Glutamatergic neuron (in vitro differentiated cells): ENCODE data around the gene WBP2. TPM values are rescaled to one million over a fixed set of nuclear protein-coding genes. Genes with fewer than 3 reads are reported as not detected.
A peak's percentile ranks its signal among the peaks of the same experiment; 100 is the strongest.

Experiments used
- DNase-seq: peaks from one replicate; pipeline ENCODE4 v3.0.0; 2022
- H3K27ac Mint-ChIP-seq: one replicate; pipeline ENCODE4 v1.8.0; 2020; ENCODE audit warnings: mild to moderate bottlenecking, mixed read lengths, inconsistent platforms; ENCODE audit not compliant: unreplicated experiment
- H3K27me3 Mint-ChIP-seq: one replicate; pipeline ENCODE4 v1.8.0; 2020; ENCODE audit warnings: mild to moderate bottlenecking, moderate library complexity, mixed read lengths, inconsistent platforms; ENCODE audit not compliant: unreplicated experiment
- H3K36me3 Mint-ChIP-seq: one replicate; pipeline ENCODE4 v1.8.0; 2020; ENCODE audit warnings: mild to moderate bottlenecking, mixed read lengths, inconsistent platforms; ENCODE audit not compliant: unreplicated experiment
- H3K4me1 Mint-ChIP-seq: one replicate; pipeline ENCODE4 v1.8.0; 2020; ENCODE audit warnings: mild to moderate bottlenecking, low read depth, mixed read lengths, inconsistent platforms; ENCODE audit not compliant: unreplicated experiment
- H3K4me3 Mint-ChIP-seq: one replicate; pipeline ENCODE4 v1.8.0; 2020; ENCODE audit warnings: mild to moderate bottlenecking, mixed read lengths, inconsistent platforms; ENCODE audit not compliant: unreplicated experiment
- H3K9me3 Mint-ChIP-seq: one replicate; pipeline ENCODE4 v1.8.0; 2020; ENCODE audit warnings: mild to moderate bottlenecking, moderate library complexity, mixed read lengths, inconsistent platforms; ENCODE audit not compliant: unreplicated experiment
- total RNA-seq: library from RNA; stranded (reverse); fragmentation: NEBNext Ultra II Directional; extraction: Animal tissue kit (Norgen Biotek cat#: 25700); gene quantifications from one replicate; pipeline ENCODE4 v1.2.1, GENCODE V29; 2021; ENCODE audit not compliant: unreplicated experiment
- TF ChIP-seq, protein P1 (sequence below): fragments of 200-600 bp; sonication (generic); IDR thresholded peaks from one replicate; pipeline ENCODE4 v1.5.0; 2021; ENCODE audit not compliant: partially characterized antibody, unreplicated experiment

Gene WBP2
- total RNA-seq, 1 donor from 2014 or later, result 111 TPM

DNA sequence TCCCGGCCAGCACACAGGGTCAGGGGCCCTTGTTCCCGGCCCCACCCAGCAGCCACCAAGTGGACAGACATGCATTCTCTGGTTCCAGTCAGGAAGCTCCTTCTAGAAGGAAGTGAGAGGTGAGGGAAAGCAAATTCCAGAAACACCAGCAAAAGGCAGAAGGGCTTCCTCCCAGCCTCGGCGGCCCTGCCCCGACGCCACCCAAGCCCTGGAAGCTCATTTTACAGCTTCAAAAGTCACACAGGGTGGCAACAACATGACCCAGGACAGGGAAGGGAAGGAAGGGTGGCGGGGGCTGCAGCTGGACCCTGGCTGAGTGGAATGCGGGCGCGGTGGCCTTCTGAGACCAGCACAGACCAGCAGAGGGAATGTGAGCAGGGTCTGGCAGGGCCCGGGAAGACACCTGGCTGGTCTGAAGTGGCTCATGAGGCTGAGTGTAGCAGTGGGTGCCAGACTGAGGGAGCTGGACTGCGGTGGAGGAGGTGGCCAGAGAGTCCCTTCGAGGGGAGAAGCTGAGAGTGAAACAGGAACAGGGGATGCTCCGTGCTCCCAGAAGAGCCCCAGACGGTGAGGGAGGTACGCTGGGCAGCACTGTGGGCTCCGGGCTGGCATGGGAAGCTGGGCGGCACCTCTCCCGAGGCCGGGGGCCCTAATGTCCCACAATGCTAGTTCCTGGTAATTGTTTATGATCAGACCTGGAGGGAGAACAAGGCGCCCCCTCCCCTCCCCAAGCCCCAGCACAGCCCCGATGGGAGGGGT is 9.0 kb downstream of the WBP2 start:
- Mint-ChIP-seq H3K27ac (peak overlapping the region; percentile 59), H3K4me1 (peaks cover 4% of the 10 kb centered on the region), H3K4me3 (no peak overlapping the region), H3K36me3 (no peaks in the 10 kb centered on the region), H3K9me3 (peaks cover 4% of the 10 kb centered on the region), H3K27me3 (no peaks in the 10 kb centered on the region)
- DNase-seq, result no peak
- TF ChIP-seq, protein P1, sequence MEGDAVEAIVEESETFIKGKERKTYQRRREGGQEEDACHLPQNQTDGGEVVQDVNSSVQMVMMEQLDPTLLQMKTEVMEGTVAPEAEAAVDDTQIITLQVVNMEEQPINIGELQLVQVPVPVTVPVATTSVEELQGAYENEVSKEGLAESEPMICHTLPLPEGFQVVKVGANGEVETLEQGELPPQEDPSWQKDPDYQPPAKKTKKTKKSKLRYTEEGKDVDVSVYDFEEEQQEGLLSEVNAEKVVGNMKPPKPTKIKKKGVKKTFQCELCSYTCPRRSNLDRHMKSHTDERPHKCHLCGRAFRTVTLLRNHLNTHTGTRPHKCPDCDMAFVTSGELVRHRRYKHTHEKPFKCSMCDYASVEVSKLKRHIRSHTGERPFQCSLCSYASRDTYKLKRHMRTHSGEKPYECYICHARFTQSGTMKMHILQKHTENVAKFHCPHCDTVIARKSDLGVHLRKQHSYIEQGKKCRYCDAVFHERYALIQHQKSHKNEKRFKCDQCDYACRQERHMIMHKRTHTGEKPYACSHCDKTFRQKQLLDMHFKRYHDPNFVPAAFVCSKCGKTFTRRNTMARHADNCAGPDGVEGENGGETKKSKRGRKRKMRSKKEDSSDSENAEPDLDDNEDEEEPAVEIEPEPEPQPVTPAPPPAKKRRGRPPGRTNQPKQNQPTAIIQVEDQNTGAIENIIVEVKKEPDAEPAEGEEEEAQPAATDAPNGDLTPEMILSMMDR, result no peak

DNA sequence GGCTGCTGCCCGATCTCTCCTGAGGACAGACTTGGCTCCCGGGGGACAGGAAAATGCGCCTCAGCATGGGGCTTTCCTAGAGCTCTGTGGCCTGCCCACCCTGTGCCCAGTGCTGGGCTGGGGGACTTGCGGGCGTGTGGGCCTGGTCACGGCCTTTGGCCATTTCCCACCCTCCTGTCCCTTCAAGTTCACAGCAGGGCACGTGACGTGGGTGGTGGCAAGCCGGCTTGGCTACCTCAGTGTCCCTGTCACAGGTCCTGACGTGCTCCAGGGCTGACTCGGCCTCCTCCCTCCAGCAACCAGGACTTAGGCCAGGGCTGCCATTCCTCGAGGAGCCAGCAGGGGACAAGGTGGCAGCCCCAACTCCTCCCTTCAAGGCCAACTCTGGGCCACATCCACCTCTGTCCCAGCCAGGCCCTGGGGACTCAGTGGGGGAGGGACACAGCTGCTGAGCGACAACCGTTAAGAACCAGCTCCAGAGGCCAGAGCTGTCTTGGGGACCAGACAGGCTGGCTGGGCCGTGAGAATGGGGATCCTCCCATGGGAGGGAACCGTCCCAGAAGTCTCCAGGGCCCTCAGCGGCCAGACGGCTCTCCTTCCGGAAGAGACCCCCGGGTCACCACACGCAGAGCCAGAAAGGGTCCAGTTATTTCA is 9.9 kb downstream of the WBP2 start:
- Mint-ChIP-seq H3K4me1 (peaks cover 4% of the 10 kb centered on the region), H3K36me3 (no peaks in the 10 kb centered on the region), H3K27ac (peak overlapping the region; percentile 59), H3K9me3 (peaks cover 2% of the 10 kb centered on the region), H3K27me3 (no peaks in the 10 kb centered on the region), H3K4me3 (no peak overlapping the region)
- TF ChIP-seq, protein P1, result peak; percentile 86
- peak; percentile 84 for DNase-seq

DNA sequence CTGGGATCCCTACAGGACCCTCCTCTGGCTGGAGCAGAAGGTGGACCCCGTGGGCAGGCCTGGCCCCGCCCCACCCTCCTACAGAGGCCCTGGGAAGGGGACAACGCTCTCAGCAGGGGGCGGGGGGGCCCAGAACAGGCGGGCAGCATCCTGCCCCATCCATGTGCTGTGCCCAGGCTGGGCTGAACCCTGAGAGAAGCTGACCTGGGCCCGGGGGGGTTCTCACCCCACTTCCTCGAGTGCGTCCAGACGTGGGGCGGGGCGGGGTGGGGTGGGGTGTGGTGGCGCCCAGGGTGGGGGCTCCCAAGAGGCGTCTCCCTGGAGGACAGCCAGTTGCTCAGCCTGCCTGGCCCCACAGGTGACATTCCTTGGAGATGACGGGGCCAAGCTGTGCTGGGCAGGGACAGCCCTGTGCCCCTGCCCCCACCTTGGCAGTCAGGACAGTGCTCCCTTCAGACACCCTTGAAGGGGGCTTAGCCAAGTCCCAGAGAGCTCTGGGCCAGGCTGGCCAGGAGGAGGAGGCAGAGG is 10.5 kb downstream of the WBP2 start:
- H3K4me3 Mint-ChIP-seq, result no peak overlapping the region
- H3K9me3 Mint-ChIP-seq, result peaks cover 2% of the 10 kb centered on the region
- TF ChIP-seq, protein P1, result no peak
- no peaks in the 10 kb centered on the region for H3K27me3 Mint-ChIP-seq
- H3K27ac Mint-ChIP-seq, result no peak overlapping the region
- peak; percentile 13 for DNase-seq
- H3K4me1 Mint-ChIP-seq, result peaks cover 4% of the 10 kb centered on the region
- H3K36me3 Mint-ChIP-seq, result no peaks in the 10 kb centered on the region

DNA sequence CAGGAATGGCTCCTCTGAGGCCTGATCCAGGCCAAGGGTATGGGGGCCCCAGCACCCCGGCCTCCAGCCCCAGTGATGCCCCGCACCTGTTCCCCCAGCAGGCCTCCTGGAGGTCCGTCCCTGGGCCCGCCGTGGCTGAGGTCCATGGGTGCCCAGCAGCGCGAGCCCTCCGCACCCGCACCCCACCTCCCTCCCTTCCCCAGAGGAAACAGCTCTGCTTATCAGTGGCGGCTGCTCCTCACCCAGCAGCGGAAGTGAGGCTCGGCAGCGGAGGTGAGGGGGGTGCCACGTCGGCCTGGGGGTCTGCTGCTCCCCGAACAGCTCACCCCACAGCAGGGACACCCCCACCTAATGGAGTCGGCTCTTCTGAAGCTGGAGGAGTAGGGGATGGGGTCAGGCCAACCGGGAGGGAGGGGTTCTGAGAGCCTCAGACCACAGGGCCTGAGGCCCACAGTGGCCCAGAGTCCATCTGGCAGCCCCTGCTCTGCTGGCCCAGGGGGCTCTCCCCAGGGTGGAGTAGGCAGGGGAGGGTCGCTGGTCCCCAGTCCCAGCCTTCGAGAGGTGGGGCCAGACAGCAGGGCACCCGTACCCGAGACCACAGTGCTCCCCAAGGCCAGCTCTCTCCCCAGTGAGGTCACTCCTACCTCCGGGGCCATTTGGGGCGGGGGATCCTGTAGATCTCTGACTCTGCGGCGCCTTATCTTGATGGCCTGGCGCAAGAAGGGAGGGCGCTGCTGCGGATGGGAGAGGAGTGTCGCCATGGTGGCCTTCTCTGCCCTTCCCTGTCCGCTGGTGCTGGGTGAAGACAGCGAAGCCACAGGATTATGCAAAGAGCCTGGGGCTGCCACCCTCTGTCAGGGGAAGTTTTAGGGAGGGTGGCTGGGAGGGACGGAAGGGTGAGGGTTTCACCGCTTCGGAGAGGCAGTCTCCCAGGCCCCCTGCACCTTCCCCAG is 11.3 kb downstream of the WBP2 start, which contains the start of gene UNC13D:
UNC13D (minus strand) TSS at position 828 of the 953 bp plus-strand sequence; CDS start at position 761, 67 bp downstream.
- Mint-ChIP-seq H3K27ac (no peak within 1 kb of the TSS), H3K4me3 (no peak within 1 kb of the TSS), H3K27me3 (no peaks in the 10 kb centered on the region), H3K4me1 (peaks cover 4% of the 10 kb centered on the region), H3K9me3 (peaks cover 2% of the 10 kb centered on the region), H3K36me3 (no peaks in the 10 kb centered on the region)
- DNase-seq, result peak; percentile 21
- TF ChIP-seq, protein P1, result no peak
